ENCODE data around the gene DDX24. TPM values are rescaled to one million over a fixed set of nuclear protein-coding genes. Genes with fewer than 3 reads are reported as not detected.
A peak's percentile ranks its signal among the peaks of the same experiment; 100 is the strongest.

The DDX24 gene
- total RNA-seq, 1 donor: 130 TPM

DNA sequence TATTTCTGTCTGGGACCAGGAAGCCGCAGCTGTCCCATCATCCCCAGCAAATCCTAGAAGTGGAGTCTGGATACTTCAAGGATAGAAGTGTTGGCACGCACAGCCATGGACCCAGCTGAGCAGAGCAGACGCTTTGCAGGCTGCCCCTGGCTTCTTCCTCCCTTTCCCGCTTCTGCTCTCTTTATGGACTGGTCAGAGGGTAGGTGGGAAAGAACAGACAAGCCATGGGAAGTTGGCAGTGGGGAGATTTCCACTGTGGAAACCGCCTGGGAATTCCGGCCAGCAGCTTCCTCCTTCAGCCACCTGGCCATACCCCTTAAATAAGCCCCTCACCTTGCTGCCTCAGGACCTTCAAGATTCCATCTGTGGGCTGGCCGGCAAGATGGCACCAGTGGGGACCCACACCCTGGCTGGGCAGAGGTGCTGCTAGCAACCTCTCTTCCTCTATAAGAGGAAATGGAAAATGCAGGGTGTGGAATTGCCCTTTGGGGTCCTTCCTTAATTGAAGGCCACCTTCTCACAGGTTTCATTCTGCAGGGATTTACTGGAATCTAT, 34.2 kb downstream of the DDX24 start:
- H3K4me3 ChIP-seq (ENCODE audit: low read depth, low read length): no peak overlapping the region
- TF ChIP-seq, protein P1, sequence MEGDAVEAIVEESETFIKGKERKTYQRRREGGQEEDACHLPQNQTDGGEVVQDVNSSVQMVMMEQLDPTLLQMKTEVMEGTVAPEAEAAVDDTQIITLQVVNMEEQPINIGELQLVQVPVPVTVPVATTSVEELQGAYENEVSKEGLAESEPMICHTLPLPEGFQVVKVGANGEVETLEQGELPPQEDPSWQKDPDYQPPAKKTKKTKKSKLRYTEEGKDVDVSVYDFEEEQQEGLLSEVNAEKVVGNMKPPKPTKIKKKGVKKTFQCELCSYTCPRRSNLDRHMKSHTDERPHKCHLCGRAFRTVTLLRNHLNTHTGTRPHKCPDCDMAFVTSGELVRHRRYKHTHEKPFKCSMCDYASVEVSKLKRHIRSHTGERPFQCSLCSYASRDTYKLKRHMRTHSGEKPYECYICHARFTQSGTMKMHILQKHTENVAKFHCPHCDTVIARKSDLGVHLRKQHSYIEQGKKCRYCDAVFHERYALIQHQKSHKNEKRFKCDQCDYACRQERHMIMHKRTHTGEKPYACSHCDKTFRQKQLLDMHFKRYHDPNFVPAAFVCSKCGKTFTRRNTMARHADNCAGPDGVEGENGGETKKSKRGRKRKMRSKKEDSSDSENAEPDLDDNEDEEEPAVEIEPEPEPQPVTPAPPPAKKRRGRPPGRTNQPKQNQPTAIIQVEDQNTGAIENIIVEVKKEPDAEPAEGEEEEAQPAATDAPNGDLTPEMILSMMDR (IDR thresholded peaks at IDR 0.05; ENCODE audit: insufficient read depth, low read length): no peak
- DNase-seq (ENCODE audit: low read depth): no peak

DNA sequence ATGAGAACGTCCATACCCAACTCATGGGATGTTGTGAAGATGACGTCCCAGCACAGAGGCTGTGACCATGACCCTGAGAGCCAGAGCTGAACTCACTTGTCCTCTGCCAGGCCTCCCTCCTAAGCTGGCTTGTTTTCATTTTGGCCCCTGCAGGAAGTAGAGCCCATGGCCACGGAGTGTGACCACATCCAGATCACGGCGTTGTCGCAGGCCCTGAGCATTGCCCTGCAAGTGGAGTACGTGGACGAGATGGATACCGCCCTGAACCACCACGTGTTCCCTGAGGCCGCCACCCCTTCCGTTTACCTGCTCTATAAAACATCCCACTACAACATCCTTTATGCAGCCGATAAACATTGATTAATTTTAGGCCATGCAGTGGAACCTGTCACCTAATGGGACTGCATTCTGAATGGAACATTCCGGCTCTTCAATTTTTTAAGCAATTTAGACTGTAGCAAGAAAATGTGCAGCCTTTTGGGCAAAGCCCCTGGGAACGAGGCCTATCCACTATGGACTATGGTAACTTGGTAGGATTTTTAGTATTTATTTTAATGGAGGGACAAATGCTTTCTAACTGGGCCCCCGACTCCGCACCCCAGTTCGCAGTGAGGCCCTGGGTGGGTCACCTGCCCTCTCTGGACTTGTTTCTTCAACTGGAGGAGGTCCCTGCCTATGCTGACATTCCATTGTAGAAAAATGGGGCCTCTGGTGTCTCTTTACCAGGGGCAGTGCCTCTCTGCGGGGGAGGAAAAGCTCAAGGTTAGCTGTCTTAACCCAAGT, 35.2 kb downstream of the DDX24 start:
- TF ChIP-seq, protein P1 (IDR thresholded peaks at IDR 0.05; ENCODE audit: insufficient read depth, low read length): no peak
- DNase-seq (ENCODE audit: low read depth): no peak
- no peak overlapping the region for H3K4me3 ChIP-seq (ENCODE audit: low read depth, low read length)

DNA sequence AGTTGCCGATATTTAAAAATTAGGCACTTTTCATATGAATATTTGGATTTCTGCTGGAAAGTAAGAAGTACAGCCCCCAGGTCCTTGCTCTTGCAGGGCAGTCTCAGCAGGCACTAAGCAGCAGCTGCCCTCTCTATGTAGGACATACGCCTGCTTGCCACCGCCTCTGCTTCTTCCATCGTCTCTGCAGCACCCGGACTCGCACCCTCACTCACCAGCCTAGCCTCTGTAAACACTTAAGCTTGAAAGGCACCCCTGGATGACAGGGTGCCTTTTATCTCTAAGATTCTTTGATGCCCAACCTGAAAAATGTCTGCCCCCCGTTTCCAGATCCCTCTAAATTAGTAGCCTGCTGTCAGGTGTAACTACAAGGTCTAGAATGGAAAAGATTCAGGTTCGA, 35.9 kb downstream of the DDX24 start:
- DNase-seq (ENCODE audit: low read depth): no peak
- H3K4me3 ChIP-seq (ENCODE audit: low read depth, low read length): no peak overlapping the region
- TF ChIP-seq, protein P1 (IDR thresholded peaks at IDR 0.05; ENCODE audit: insufficient read depth, low read length): no peak

DNA sequence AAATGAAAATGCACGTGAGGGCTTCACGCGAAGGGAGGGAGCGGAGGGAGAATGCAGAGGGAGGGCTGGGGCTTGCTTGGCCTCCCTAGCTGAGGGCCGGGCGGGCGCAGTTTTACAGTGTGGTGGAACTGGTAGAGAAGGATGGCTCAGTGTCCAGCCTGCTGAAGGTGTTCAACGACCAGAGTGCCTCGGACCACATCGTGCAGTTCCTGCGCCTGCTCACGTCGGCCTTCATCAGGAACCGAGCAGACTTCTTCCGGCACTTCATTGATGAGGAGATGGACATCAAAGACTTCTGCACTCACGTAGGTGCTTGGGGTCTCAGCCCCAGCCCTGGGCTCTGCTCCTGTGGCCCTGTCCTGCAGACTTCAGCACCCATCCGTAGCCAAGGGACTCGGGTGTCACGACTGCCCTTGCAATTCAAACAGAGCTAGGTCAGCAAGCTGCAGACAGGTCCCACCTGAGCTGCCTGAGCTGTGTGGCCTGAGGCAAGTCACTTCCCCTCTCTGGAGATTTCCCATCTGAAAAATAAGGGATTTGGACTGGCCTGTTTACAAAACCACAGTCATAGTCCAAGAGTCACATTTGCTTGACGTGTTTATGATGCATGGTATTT, 36.4 kb downstream of the DDX24 start:
- no peak overlapping the region for H3K4me3 ChIP-seq (ENCODE audit: low read depth, low read length)
- no peak for DNase-seq (ENCODE audit: low read depth)
- TF ChIP-seq, protein P1 (IDR thresholded peaks at IDR 0.05; ENCODE audit: insufficient read depth, low read length): no peak

DNA sequence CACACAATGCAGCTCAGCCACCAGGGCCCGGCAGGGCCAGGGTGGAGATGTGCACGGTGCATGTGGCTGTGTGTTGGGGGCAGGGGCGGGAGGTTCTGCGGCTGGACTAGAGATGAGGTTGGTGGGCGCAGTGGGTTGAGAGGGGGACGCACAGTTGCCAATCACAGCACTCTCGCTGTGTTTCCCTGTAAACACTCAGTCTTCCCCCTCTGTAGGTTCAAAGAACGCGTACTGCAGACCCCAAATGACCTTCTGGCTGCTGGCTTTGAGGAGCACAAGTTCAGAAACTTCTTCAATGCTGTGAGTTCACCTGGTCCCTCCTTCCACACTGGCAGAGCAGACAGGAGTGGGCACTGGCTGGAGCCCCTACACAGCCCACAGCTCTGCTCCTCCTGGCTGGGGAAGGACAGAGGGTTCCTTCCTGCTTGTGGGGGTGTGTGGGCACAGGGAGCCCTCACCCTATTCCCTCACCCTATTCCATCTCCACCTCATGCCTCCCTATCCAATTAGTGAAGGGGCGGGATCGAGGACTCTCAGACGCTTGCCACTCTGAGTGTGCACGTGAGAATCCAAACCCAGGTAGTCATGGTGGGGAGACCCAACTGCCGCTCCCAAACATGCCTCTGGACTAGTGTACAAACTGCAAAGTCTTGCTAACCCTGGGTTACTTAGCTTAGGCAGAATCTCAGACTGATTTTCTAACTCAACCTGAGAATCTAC, 37.1 kb downstream of the DDX24 start:
- H3K4me3 ChIP-seq (ENCODE audit: low read depth, low read length): no peak overlapping the region
- DNase-seq (ENCODE audit: low read depth): no peak
- TF ChIP-seq, protein P1 (IDR thresholded peaks at IDR 0.05; ENCODE audit: insufficient read depth, low read length): no peak

DNA sequence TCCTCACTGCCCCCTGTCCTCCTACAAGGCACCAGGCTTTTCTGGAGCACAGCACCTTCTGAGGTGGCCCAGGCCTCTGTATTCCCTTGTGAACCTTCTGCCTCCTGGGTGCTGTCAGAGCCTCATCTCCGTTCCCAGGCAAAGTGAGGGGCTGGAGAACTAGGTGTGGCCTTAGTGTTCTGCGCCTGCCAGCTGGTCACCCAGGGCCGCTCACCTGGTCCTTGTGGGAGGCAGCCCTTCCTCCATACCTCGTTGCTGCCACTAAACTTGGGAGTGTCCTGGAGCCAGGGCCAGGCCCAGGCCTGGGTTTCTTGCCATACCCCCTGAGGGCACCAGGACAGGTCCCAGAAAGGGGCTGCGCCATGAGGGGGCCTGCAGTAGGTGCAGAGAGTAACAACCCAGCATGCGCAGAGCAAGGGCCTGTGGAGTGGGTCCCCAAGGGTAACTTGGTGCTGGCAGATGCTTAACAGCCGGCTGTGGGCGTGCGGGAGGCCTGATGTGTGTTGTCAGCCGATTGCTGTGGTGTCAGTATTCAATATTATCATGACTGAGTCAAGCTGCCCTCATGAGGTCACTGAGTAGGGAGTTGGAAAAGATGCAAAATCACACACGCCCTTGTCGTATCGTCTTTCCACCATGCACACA, 37.8 kb downstream of the DDX24 start:
- no peak overlapping the region for H3K4me3 ChIP-seq (ENCODE audit: low read depth, low read length)
- TF ChIP-seq, protein P1 (IDR thresholded peaks at IDR 0.05; ENCODE audit: insufficient read depth, low read length): no peak
- DNase-seq (ENCODE audit: low read depth): peak; percentile 56

Measured in fibroblast of the aortic adventitia (primary cell).